Motor neuron (in vitro differentiated cells): ENCODE measurements around the gene CDC42BPG. TPM values are rescaled to one million over a fixed set of nuclear protein-coding genes. Genes with fewer than 3 reads are reported as not detected.
"Not testable (repeated sequence)": the region's sequence is repeated elsewhere in the genome, so short reads cannot be mapped to it uniquely, and the experiment has no call there.

Source experiments
- ATAC-seq, 8 experiments: fragments of 200-7000 bp; cut with Tn5 transposase; replicated peaks in 6 of 8; 2 replicates each; pipeline ENCODE4 v1.8.0; 2021; ENCODE audit warnings: mild to moderate bottlenecking in 8 of 8, moderate library complexity in 8 of 8
- H3K27ac ChIP-seq, 2 donors: fragments of 250-450 bp; sonication (Bioruptor Pico); 2 replicates each; pipeline ENCODE4 v1.9.0; 2021; ENCODE audit warnings: antibody characterized with exemption in 2 of 2, mild to moderate bottlenecking in 2 of 2, moderate library complexity in 1 of 2
- H3K4me1 ChIP-seq, 2 donors: fragments of 250-450 bp; sonication (Bioruptor Pico); replicated peaks in 1 of 2; 2 replicates each; pipeline ENCODE4 v1.6.1; 2021; ENCODE audit warnings: antibody characterized with exemption in 2 of 2, mild to moderate bottlenecking in 2 of 2, moderate library complexity in 1 of 2
- H3K4me3 ChIP-seq, 5 donors: fragments of 250-450 bp; sonication (Bioruptor Pico); 2 replicates each; pipeline ENCODE4 v1.9.0; 2021; ENCODE audit warnings: antibody characterized with exemption in 5 of 5, mild to moderate bottlenecking in 5 of 5, moderate library complexity in 4 of 5
- WGBS, 10 experiments: fragments of 450-650 bp; shearing (Covaris generic); methylation state at CpG; one replicate each; pipeline ENCODE4 v1.0.0; 2022; 5-methylcytosine and 5-hydroxymethylcytosine counted together
- in situ Hi-C, 9 experiments: fragments of 400-800 bp; cut with MboI; loops; one replicate each; pipeline ENCODE4 v1.15.0; 2021; ENCODE audit warnings: low sequenced_read_pairs in 9 of 9, low pct_unique_long_range_greater_than_20kb in 2 of 9; ENCODE audit not compliant: unreplicated experiment in 9 of 9
- total RNA-seq, 8 experiments: library from RNA; unstranded; fragments of 300-600 nt; gene quantifications; 2 replicates each; pipeline versions ENCODE4 v1.2.3 to v1.2.4, GENCODE V29; 2022

The CDC42BPG gene
- total RNA-seq, 8 experiments from 2014 or later: 0.05 to 1.2 (median 0.22) TPM; not detected in 1

DNA sequence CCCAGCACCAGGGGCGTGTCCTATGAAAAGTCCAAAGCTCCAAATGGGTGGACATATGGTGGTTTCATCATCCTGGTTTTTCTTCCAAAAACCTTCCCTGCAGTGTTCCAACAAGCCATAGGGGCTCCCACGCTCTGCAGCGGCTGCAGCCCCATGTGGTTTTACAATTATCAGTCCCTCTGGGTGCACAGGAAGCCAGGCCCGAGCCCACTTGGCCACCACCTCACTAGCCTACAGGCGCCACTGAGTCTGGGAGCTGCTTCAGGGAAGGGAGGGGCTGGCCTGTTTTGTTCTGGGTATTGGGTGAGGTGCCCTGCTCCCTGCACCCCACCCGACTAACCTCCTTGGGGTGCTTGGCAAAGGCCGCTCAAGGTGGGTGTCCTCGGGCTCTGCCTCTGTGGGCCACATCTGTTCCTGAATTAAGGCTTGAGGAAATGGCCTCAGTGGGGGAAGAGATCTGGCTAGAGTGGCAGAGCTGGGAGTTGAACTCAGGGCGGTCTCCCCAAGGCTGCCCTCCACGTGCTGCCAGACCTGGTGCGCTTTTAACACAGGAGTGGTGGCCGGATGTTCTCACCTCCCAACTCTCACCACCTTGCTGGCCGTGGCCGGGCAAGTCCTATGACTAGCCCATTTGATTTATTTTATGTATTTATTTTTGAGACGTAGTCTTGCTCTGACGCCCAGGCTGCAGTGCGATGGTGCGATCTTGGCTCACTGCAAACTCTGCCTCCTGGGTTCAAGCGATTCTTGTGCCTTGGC lies 5.3 kb upstream of the CDC42BPG start:
- H3K4me3 ChIP-seq: no peak overlapping the region
- in situ Hi-C loops: loop anchor here in 1 of 9 experiments (10.0 kb wide), 1 partner anchor 45 kb away; no protein-coding TSS in a partner anchor
- no peaks in the 10 kb centered on the region for H3K4me1 ChIP-seq
- ATAC-seq: no peak
- no peak overlapping the region for H3K27ac ChIP-seq
- 89 to 95% (median 94%) methylated on average over 3 to 11 of the region's 19 CpGs; no CpG with 5 or more reads in 6 of the 10 experiments for WGBS, 10 experiments

- H3K27ac ChIP-seq: no peak overlapping the region
- WGBS, 10 experiments: 40 to 100% (median 71%) methylated on average over 1 to 4 of the region's 16 CpGs; no CpG with 5 or more reads in 4 of the 10 experiments
- no peaks in the 10 kb centered on the region for H3K4me1 ChIP-seq
- in situ Hi-C loops: loop anchor here in 1 of 9 experiments (10.0 kb wide), 1 partner anchor 46 kb away; no protein-coding TSS in a partner anchor
- ATAC-seq: no peak
- H3K4me3 ChIP-seq: no peak overlapping the region
Measured at GRCh38 chr11:64848826-64849597, 4.6 kb upstream of the CDC42BPG start.

GRCh38 chr11:64848214-64848825 lies 3.9 kb upstream of the CDC42BPG start:
- no peak for ATAC-seq
- no peak overlapping the region for H3K4me3 ChIP-seq
- no peaks in the 10 kb centered on the region for H3K4me1 ChIP-seq
- 42 to 71% (median 63%) methylated on average over 2 to 3 of the region's 6 CpGs; no CpG with 5 or more reads in 6 of the 10 experiments for WGBS, 10 experiments
- H3K27ac ChIP-seq: no peak overlapping the region
- in situ Hi-C loops: loop anchor here in 1 of 9 experiments (10.0 kb wide), 1 partner anchor 46 kb away; no protein-coding TSS in a partner anchor

- Histone ChIP-seq H3K4me3 (no peak overlapping the region), H3K27ac (no peak overlapping the region), H3K4me1 (peaks cover 0 to 9% of the 10 kb centered on the region in 2 donors)
- WGBS, 10 experiments: 0 to 80% (median 58%) methylated on average over 1 to 5 of the region's 13 CpGs; no CpG with 5 or more reads in 4 of the 10 experiments
- in situ Hi-C loops: loop anchor here in 1 of 9 experiments (10.0 kb wide), 1 partner anchor 48 kb away; no protein-coding TSS in a partner anchor
- peak; percentile 54 to 87 (median 76) for ATAC-seq
Measured at GRCh38 chr11:64846998-64847666, 2.7 kb upstream of the CDC42BPG start.

GRCh38 chr11:64845776-64846129 lies 1.3 kb upstream of the CDC42BPG start:
- not testable (repeated sequence) for H3K4me1 ChIP-seq, H3K4me3 ChIP-seq, H3K27ac ChIP-seq, ATAC-seq
- 50 to 100% (median 94%) methylated on average over 1 to 5 of the region's 8 CpGs; no CpG with 5 or more reads in 2 of the 10 experiments for WGBS, 10 experiments
- in situ Hi-C loops: loop anchor here in 1 of 9 experiments (10.0 kb wide), 1 partner anchor 49 kb away; no protein-coding TSS in a partner anchor

DNA sequence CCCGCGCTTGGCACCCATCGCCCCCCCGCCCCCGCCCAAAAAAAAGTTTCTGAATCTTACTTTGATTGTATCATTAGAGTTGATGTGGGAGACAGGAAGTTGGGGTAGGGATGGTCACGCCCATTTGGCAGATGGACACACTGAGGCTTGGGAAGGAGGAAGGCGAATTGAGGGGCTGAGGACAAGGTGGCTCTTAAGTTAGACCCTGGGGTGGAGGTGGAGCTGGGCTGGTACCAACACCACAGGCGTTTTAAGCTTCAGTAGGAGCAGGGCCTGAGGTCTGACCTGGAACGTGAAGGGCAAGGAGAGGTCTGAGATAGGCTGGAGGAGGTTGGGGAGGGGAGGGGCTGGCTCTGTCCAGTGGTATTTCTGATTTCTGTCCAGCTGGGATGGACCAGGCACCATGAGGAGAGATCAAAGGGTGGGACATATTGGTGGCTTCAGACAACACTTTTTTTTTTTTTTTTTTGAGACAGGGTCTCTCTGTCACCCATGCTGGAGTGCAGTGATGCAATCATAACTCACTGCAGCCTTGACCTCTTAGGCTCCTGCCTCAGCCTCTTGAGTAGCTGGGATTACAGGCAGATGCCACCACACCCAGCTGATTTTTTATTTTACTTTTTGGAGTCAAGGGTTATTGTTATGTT lies 799 bp upstream of the CDC42BPG start:
- ATAC-seq: no peak
- in situ Hi-C loops: loop anchor here in 1 of 9 experiments (10.0 kb wide), 1 partner anchor 50 kb away; no protein-coding TSS in a partner anchor
- H3K4me3 ChIP-seq: no peak overlapping the region
- WGBS, 10 experiments: 0 to 83% (median 38%) methylated on average over 1 to 3 of the region's 9 CpGs; no CpG with 5 or more reads in 4 of the 10 experiments
- H3K27ac ChIP-seq: no peak overlapping the region
- peaks cover 0 to 9% of the 10 kb centered on the region in 2 donors for H3K4me1 ChIP-seq

DNA sequence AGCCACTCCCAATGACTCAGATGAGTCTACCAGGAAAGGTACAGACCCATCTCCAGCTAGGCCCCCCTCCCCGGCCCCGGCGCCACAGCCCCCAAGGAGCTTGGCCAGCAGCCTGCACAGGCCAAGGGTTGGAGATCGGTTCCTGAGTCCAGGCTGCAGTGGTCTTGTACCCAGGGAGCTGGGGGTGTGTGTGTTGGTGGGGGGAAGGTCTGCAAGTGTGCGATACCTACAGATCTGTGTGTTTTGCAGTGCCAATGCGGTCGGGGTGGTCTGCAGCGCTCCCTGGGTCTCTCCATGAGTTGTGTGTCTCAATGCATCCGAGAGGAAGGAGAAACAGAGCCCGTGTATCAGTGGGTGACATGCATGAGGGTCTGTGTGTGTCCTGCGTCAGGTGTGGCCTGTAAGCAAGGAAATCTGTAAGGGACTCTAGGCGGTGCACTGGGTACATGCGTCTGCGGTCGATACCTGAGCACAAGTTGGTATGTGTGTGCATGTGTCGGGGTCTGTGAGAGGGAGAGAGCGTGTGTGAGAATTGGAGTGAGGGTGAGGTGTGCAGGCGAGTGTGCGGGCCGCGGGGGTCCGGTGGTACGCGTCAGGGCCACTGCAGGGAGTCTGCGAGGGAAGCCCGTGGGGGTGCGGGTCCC lies 645 bp downstream of the CDC42BPG start:
- Histone ChIP-seq H3K4me1 (peaks cover 0 to 9% of the 10 kb centered on the region in 2 donors), H3K27ac (no peak overlapping the region), H3K4me3 (no peak overlapping the region)
- WGBS, 10 experiments: 20 to 70% (median 65%) methylated on average over 1 to 14 of the region's 27 CpGs; no CpG with 5 or more reads in 5 of the 10 experiments
- ATAC-seq: peak in 2 of 8 experiments; percentile 1 to 2
- in situ Hi-C loops: loop anchor here in 1 of 9 experiments (10.0 kb wide), 1 partner anchor 51 kb away; no protein-coding TSS in a partner anchor

DNA sequence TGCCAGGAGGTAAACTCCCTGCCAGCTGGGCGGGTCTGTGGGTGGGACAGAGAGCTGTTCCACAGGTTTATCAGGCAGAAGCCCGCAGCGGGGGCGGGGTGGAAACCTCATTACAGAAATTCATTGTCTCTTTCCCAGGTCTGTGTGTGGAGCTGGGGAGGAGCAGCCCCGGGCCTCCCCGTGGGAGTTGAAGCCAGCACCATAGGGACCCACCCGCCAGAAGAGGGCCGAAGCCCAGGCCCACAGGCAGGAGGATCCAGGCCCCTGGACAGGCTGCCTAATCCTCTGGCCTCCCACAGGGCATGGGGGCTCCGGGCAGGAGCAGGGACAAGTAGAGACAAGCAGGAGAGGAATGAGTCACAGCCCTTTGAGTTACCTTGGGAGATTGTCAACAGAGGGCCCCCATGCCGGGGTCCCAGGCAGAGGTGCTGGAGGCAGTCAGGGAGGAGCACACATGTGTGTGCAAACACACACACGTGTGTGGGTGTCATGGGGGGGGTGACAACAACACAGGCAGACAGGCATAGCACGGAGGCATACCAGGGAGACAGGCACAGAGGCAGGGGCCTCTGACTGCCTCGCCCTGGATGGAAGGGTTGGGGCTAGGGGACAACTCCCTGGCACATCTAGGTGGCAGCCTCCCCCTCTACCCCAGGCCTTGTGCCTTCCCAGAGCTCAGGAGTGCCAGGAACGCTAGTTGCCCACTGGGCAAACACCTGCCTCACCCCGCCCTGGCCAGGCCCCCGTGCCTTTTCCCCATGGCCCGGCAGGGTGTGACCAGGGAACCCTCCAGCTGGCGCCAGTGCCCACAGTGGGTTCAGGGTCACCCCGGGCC lies 1.4 kb downstream of the CDC42BPG start:
- H3K4me1 ChIP-seq: peaks cover 0 to 9% of the 10 kb centered on the region in 2 donors
- 40 to 70% methylated on average over 1 to 2 of the region's 19 CpGs; no CpG with 5 or more reads in 8 of the 10 experiments for WGBS, 10 experiments
- H3K27ac ChIP-seq: peak overlapping the region in 1 of 2 donors; percentile 9
- H3K4me3 ChIP-seq: no peak overlapping the region
- peak in 5 of 8 experiments; percentile 41 to 71 (median 51) for ATAC-seq
- in situ Hi-C loops: loop anchor here in 1 of 9 experiments (10.0 kb wide), 1 partner anchor 52 kb away; no protein-coding TSS in a partner anchor

DNA sequence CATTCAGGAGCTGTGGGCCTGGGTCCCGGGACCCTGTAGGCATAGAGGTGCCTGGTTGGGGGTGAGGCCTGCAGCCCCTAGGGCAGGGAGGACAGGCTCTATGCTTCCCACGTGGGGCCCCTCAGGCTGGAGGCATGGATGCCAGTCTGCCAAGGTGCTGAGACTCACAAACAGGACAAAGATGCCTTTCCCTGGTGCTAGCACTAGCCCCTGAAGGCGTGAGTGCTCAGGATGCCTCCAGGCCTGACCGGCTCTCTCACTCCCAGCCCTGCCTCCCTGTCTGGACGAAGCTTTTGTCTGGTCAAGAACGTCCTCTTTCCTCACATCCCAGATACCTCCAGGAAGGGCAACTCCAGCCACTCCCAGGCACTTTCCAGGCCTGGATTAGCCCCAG lies 2.1 kb downstream of the CDC42BPG start:
- 71 to 80% methylated on average over 1 of the region's 6 CpGs; no CpG with 5 or more reads in 8 of the 10 experiments for WGBS, 10 experiments
- no peak overlapping the region for H3K4me3 ChIP-seq
- in situ Hi-C loops: loop anchor here in 1 of 9 experiments (10.0 kb wide), 1 partner anchor 52 kb away; no protein-coding TSS in a partner anchor
- ATAC-seq: no peak
- H3K27ac ChIP-seq: peak overlapping the region in 1 of 2 donors; percentile 9
- peaks cover 0 to 9% of the 10 kb centered on the region in 2 donors for H3K4me1 ChIP-seq

- H3K27ac ChIP-seq: no peak overlapping the region
- H3K4me1 ChIP-seq: peaks cover 0 to 9% of the 10 kb centered on the region in 2 donors
- WGBS, 10 experiments: 80 to 90% (median 85%) methylated on average over 2 to 6 of the region's 15 CpGs; no CpG with 5 or more reads in 6 of the 10 experiments
- in situ Hi-C loops: loop anchor here in 1 of 9 experiments (10.0 kb wide), 1 partner anchor 53 kb away; no protein-coding TSS in a partner anchor
- no peak for ATAC-seq
- no peak overlapping the region for H3K4me3 ChIP-seq
Measured at GRCh38 chr11:64841592-64842365, 2.7 kb downstream of the CDC42BPG start.
